HUES6 (cell line): ENCODE results near the gene ESYT1.
A peak's percentile ranks its signal among the peaks of the same experiment; 100 is the strongest.

Source experiments
- H3K27ac ChIP-seq: 2 replicates; pipeline ENCODE4 v1.7.0; 2013; ENCODE audit warnings: low read depth, mild to moderate bottlenecking, low read length, inconsistent platforms
- H3K27me3 ChIP-seq: 2 replicates; pipeline ENCODE4 v1.6.1; 2013; ENCODE audit warnings: low read length; ENCODE audit not compliant: control insufficient read depth, insufficient read depth
- H3K36me3 ChIP-seq: 2 replicates; pipeline ENCODE4 v1.6.1; 2013; ENCODE audit warnings: low read length; ENCODE audit not compliant: control insufficient read depth, insufficient read depth
- H3K4me1 ChIP-seq: 2 replicates; pipeline ENCODE4 v1.6.1; 2013; ENCODE audit warnings: low read length; ENCODE audit not compliant: control insufficient read depth, insufficient read depth
- H3K4me3 ChIP-seq: 2 replicates; pipeline ENCODE4 v1.5.1; 2013; ENCODE audit warnings: low read depth, low read length
- H3K9ac ChIP-seq: one replicate; pipeline ENCODE4 v1.6.1; 2013; ENCODE audit warnings: mild to moderate bottlenecking, low read length
- H3K9me3 ChIP-seq: 2 replicates; pipeline ENCODE4 v1.6.1; 2013; ENCODE audit warnings: low read depth, low read length; ENCODE audit not compliant: control insufficient read depth, insufficient read depth

ESYT1 gene

GRCh38 chr12:56117778-56118687 lies 10.0 kb upstream of the ESYT1 start, which contains the start of gene ZC3H10:
Gene ZC3H10, plus strand, starts transcription at chr12:56118266. Its CDS starts 2,297 bp downstream, at chr12:56120563.
- Histone ChIP-seq H3K27ac (peak within 1 kb of the TSS; percentile 75), H3K4me3 (peak within 1 kb of the TSS; percentile 82), H3K27me3 (no peaks in the 10 kb centered on the region), H3K9me3 (no peaks in the 10 kb centered on the region), H3K9ac (peak within 1 kb of the TSS; percentile 95), H3K4me1 (peaks cover 12% of the 10 kb centered on the region), H3K36me3 (peaks cover 38% of the 10 kb centered on the region)

- H3K9me3 ChIP-seq = no peaks in the 10 kb centered on the region
- H3K4me3 ChIP-seq = peak overlapping the region; percentile 82
- no peaks in the 10 kb centered on the region for H3K27me3 ChIP-seq
- 0 out of 2 replicates have a peak overlapping the region, but pooled peaks have one; percentile 5 for H3K27ac ChIP-seq
- H3K36me3 ChIP-seq = peaks cover 31% of the 10 kb centered on the region
- peaks cover 12% of the 10 kb centered on the region for H3K4me1 ChIP-seq
- H3K9ac ChIP-seq = peak overlapping the region; percentile 84
Measured at GRCh38 chr12:56118688-56119357, 9.2 kb upstream of the ESYT1 start.

- no peaks in the 10 kb centered on the region for H3K9me3 ChIP-seq
- H3K27ac ChIP-seq = no peak overlapping the region
- peak overlapping the region; percentile 82 for H3K4me3 ChIP-seq
- peaks cover 26% of the 10 kb centered on the region for H3K36me3 ChIP-seq
- peak overlapping the region; percentile 84 for H3K9ac ChIP-seq
- H3K27me3 ChIP-seq = no peaks in the 10 kb centered on the region
- H3K4me1 ChIP-seq = peaks cover 12% of the 10 kb centered on the region
Measured at GRCh38 chr12:56119361-56119796, 8.7 kb upstream of the ESYT1 start.

GRCh38 chr12:56120158-56120846 lies 7.8 kb upstream of the ESYT1 start:
- Histone ChIP-seq H3K9ac (peak overlapping the region; percentile 3), H3K9me3 (no peaks in the 10 kb centered on the region), H3K4me3 (no peak overlapping the region), H3K36me3 (peaks cover 26% of the 10 kb centered on the region), H3K4me1 (peaks cover 12% of the 10 kb centered on the region), H3K27ac (no peak overlapping the region), H3K27me3 (no peaks in the 10 kb centered on the region)

GRCh38 chr12:56121204-56121870 lies 6.7 kb upstream of the ESYT1 start:
- no peaks in the 10 kb centered on the region for H3K9me3 ChIP-seq
- H3K9ac ChIP-seq = no peak overlapping the region
- H3K36me3 ChIP-seq = peaks cover 26% of the 10 kb centered on the region
- no peaks in the 10 kb centered on the region for H3K27me3 ChIP-seq
- peaks cover 13% of the 10 kb centered on the region for H3K4me1 ChIP-seq
- no peak overlapping the region for H3K27ac ChIP-seq
- no peak overlapping the region for H3K4me3 ChIP-seq

- no peak overlapping the region for H3K27ac ChIP-seq
- H3K4me3 ChIP-seq = no peak overlapping the region
- H3K9me3 ChIP-seq = no peaks in the 10 kb centered on the region
- no peaks in the 10 kb centered on the region for H3K27me3 ChIP-seq
- H3K36me3 ChIP-seq = peaks cover 18% of the 10 kb centered on the region
- peaks cover 25% of the 10 kb centered on the region for H3K4me1 ChIP-seq
- H3K9ac ChIP-seq = no peak overlapping the region
Measured at GRCh38 chr12:56122637-56123036, 5.4 kb upstream of the ESYT1 start.

- peaks cover 21% of the 10 kb centered on the region for H3K4me1 ChIP-seq
- no peak overlapping the region for H3K9ac ChIP-seq
- H3K4me3 ChIP-seq = no peak overlapping the region
- H3K27me3 ChIP-seq = no peaks in the 10 kb centered on the region
- H3K36me3 ChIP-seq = peaks cover 16% of the 10 kb centered on the region
- H3K9me3 ChIP-seq = no peaks in the 10 kb centered on the region
- no peak overlapping the region for H3K27ac ChIP-seq
Measured at GRCh38 chr12:56124133-56124532, 3.9 kb upstream of the ESYT1 start.

- Histone ChIP-seq H3K36me3 (peaks cover 19% of the 10 kb centered on the region), H3K4me3 (peak overlapping the region; percentile 62)
Measured at GRCh38 chr12:56126732-56127239, 1.3 kb upstream of the ESYT1 start.

GRCh38 chr12:56127485-56127887 lies 581 bp upstream of the ESYT1 start:
- H3K4me1 ChIP-seq = peaks cover 18% of the 10 kb centered on the region
- peaks cover 25% of the 10 kb centered on the region for H3K36me3 ChIP-seq
- H3K9me3 ChIP-seq = no peaks in the 10 kb centered on the region
- no peaks in the 10 kb centered on the region for H3K27me3 ChIP-seq
- peak overlapping the region; percentile 57 for H3K9ac ChIP-seq
- peak overlapping the region; percentile 62 for H3K4me3 ChIP-seq
- H3K27ac ChIP-seq = 0 out of 2 replicates have a peak overlapping the region, but pooled peaks have one; percentile 22

More at GRCh38 chr12:56126732-56127239, 1.3 kb upstream of the ESYT1 start:
- Histone ChIP-seq H3K27me3 (no peaks in the 10 kb centered on the region), H3K9ac (no peak overlapping the region), H3K4me1 (peaks cover 18% of the 10 kb centered on the region), H3K27ac (no peak overlapping the region), H3K9me3 (no peaks in the 10 kb centered on the region)

GRCh38 chr12:56128670-56129205 lies 671 bp downstream of the ESYT1 start:
- Histone ChIP-seq H3K9me3 (no peaks in the 10 kb centered on the region), H3K27me3 (no peaks in the 10 kb centered on the region), H3K4me3 (peak overlapping the region; percentile 98), H3K4me1 (peaks cover 18% of the 10 kb centered on the region), H3K27ac (peak overlapping the region; percentile 91), H3K36me3 (peaks cover 34% of the 10 kb centered on the region), H3K9ac (peak overlapping the region; percentile 92)
